ENCODE data around the gene IL9.

GRCh38 chr5:135857630-135858311 lies 37.9 kb downstream of the IL9 start:
- TF ChIP-seq, protein P1, sequence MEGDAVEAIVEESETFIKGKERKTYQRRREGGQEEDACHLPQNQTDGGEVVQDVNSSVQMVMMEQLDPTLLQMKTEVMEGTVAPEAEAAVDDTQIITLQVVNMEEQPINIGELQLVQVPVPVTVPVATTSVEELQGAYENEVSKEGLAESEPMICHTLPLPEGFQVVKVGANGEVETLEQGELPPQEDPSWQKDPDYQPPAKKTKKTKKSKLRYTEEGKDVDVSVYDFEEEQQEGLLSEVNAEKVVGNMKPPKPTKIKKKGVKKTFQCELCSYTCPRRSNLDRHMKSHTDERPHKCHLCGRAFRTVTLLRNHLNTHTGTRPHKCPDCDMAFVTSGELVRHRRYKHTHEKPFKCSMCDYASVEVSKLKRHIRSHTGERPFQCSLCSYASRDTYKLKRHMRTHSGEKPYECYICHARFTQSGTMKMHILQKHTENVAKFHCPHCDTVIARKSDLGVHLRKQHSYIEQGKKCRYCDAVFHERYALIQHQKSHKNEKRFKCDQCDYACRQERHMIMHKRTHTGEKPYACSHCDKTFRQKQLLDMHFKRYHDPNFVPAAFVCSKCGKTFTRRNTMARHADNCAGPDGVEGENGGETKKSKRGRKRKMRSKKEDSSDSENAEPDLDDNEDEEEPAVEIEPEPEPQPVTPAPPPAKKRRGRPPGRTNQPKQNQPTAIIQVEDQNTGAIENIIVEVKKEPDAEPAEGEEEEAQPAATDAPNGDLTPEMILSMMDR (IDR thresholded peaks at IDR 0.05): no peak
- no peak for TF ChIP-seq EP300 (IDR thresholded peaks at IDR 0.05)
- TF ChIP-seq POLR2A (IDR thresholded peaks at IDR 0.05): no peak
